ENCODE measurements around the gene LCA5.
"Not testable (repeated sequence)": the region's sequence is repeated elsewhere in the genome, so short reads cannot be mapped to it uniquely, and the experiment has no call there.

Gene LCA5

GRCh38 chr6:79463621-79464050 is 73.6 kb downstream of the LCA5 start:
- no peak for DNase-seq

DNA sequence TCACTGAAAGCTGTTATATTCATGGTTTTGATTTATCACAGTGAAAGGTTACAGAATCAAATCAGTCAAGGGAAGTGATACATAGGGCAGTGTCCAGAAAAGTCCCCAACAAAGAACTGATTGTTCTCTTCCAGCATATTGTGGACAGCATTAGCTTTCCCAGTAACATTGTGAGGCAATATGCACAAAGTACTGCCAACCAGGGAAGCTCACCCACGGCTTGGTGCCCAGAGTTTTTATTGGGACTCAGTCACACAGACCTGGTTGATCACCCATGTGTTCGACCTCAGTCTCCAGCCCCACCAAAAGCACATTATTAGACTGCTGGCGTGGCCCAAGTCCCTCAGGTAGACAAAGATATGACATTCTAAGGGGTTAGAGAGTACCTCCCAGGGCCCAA is 76.0 kb downstream of the LCA5 start:
- DNase-seq, result no peak

DNA sequence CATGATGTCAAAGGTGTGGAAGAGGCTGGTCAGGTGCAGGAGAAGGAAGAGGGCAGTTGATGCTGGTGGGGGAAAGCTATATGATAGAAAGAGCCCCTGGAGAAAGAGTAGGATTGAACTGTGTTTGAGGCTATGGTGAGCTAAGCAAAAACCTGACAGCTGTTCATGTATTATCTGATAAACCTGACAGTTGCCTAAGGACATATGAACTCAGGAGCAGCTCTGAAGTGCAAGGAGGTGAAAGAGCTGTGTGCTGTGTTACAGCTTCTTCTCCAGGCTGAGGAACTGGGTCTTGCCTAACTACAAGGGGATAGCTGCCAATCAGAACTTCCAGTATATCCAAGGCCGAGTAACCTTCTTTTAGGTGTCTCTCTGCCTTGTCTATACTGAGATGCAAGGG is 81.8 kb downstream of the LCA5 start:
- peak; percentile 18 for DNase-seq

GRCh38 chr6:79453558-79454042 is 83.6 kb downstream of the LCA5 start:
- DNase-seq, result peak; percentile 35

- DNase-seq, result no peak
Observed at GRCh38 chr6:79450984-79451383, 86.2 kb downstream of the LCA5 start.

DNA sequence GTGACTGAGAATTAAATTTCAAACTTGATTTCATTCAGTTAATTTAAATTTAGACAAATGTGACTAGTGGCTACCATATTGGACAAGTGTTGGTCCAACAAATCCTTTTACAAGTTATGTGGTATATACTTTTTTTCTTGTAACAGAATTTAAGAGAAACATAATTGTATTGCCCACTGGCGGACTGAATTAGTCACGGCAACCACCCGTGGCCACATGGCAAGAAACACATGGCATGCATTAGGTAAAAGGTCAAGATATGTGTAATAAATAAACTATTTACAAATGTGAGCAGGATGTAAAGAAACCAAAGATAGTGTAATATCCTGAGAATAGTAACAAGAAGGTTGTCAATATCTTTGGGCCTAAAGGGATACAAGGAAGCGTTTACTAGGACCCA is 91.2 kb downstream of the LCA5 start:
- no peak for DNase-seq

GRCh38 chr6:79443876-79444275 is 93.4 kb downstream of the LCA5 start:
- not testable (repeated sequence) for DNase-seq

DNA sequence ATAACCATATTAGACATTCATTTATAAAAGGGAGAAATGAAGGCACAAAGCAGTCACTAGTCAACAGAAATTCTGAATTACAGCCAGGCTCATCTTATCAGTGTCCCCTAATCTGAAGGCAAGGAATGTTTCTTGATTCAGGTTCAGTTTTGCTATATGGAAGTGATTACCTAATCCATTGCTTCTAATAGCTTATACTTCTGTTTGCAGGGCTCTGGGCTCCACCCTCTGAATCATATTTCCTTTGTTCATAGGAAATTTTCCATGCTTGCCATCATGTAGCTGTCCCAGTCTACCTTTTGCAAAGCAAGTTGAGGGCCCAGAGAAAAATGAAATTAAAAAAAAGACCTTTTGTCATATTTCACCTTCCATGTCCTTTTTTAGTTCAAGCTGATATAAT is 96.0 kb downstream of the LCA5 start:
- DNase-seq, result no peak

DNA sequence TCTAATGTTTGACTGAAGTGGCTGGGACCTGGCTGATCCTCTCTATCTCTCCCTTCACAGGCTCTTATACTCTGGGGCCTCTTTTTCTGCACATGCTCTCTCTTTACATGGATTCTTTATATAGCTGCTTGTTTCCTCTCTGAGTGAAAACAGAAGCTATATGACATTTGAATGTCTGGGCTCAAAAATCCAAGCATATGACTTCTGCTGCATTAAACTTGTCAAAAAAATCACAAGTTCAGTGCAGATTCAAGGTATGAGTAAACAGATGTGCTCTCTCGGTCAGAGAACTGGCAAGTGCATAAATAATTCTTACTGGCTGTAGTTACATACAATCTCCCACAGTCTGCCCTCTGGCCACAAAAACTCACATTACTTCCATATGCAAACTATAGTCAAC is 96.6 kb downstream of the LCA5 start:
- DNase-seq, result no peak

GRCh38 chr6:79438030-79438429 is 99.2 kb downstream of the LCA5 start:
- DNase-seq, result no peak

DNA sequence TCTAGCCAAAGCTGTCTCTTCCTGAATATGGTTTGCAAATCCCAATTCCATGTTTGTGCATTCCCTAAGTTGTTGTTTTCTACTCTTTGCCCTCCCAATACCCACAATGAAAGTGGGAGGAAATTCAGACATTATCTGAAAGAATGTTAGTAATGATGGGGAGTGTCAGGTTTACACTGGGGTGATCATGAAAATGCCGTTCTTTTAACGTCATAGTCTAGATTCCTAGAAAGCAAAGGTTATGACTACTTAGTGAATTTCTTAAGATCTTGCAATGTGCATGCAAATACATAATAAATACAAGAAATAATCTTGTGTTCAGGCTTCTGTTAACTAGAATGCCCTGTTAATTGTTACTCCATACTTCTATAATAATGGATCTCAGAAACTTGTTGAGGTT is 101.0 kb downstream of the LCA5 start:
- no peak for DNase-seq

GRCh38 chr6:79435746-79436145 is 101.5 kb downstream of the LCA5 start:
- no peak for DNase-seq
